GM19328 (cell line): ENCODE measurements around the gene BRS3.
"Not testable (repeated sequence)": the region's sequence is repeated elsewhere in the genome, so short reads cannot be mapped to it uniquely, and the experiment has no call there.

Experiments used
- ATAC-seq: cut with Tn5 transposase; IDR thresholded peaks from one replicate; pipeline ENCODE4 v1.9.1; 2021; ENCODE audit warnings: mild to moderate bottlenecking, moderate library complexity; ENCODE audit not compliant: unreplicated experiment

Gene BRS3

GRCh38 chrX:136487647-136488046 is at the start of gene BRS3:
TSS of gene BRS3 (plus strand) at chrX:136487947. CDS start at chrX:136488115, 168 bp downstream.
- no peak for ATAC-seq

- no peak for ATAC-seq
Measured at GRCh38 chrX:136438192-136438591, 49.6 kb upstream of the BRS3 start.

GRCh38 chrX:136445674-136446073 is 42.1 kb upstream of the BRS3 start:
- ATAC-seq, result not testable (repeated sequence)

- ATAC-seq, result no peak
Measured at GRCh38 chrX:136446208-136446607, 41.5 kb upstream of the BRS3 start.

DNA sequence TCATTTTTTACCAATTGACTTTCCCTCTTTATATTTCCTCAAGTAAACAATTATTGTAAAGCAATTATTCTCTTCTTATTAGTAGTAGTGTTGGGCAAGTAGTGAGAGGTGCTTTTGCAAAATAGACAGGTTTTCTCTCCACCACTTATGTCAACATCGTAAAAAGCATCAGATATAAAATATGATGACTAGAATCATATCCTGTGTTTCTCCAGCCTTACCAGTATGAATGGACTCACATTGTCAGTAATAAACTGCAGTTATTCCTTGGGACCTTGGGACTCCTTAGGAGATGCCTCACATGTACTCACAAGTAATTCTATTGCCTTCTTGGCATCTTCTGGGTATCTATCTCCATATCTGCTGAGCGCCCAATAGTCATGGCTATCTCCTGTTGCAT is 40.4 kb upstream of the BRS3 start:
- no peak for ATAC-seq

GRCh38 chrX:136447968-136448367 is 39.8 kb upstream of the BRS3 start:
- ATAC-seq, result no peak

DNA sequence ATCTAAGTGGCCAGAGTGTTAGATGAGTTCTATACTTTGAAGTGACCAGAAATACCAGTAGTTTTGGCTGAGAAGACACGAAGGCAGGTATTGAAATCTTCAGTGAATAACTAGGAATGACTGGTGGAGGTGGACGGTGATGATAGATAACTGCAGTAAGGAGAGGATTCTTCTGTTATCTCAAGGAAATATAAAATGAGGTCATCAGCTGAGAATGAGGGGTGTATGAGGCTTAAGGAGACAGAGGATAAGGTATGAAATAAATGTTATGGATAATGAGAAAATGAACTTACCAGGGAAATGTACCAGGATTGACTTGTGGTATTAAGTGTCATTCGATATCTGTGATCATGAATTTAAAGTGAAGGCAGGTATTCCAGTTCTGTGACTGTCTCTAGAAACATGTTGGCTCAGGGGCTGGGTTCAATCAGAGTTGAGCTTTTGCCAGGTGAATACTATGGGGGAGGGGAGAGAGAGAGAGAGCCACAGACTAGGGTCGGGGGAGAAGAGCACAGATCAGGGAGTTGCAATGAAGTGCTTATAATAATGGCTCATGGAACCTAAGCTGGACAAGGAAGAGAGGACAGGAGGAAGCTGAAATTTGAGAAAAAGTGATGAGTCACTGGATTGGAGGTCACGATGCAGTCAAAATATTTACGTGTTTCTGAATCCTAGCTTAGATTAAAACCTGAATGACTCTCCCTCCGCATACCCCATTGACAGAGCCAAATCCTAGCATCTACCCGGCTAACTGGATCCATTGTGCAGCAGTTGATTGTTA is 37.5 kb upstream of the BRS3 start:
- no peak for ATAC-seq

- no peak for ATAC-seq
Measured at GRCh38 chrX:136452614-136453013, 35.1 kb upstream of the BRS3 start.

- ATAC-seq, result no peak
Measured at GRCh38 chrX:136453114-136453513, 34.6 kb upstream of the BRS3 start.

DNA sequence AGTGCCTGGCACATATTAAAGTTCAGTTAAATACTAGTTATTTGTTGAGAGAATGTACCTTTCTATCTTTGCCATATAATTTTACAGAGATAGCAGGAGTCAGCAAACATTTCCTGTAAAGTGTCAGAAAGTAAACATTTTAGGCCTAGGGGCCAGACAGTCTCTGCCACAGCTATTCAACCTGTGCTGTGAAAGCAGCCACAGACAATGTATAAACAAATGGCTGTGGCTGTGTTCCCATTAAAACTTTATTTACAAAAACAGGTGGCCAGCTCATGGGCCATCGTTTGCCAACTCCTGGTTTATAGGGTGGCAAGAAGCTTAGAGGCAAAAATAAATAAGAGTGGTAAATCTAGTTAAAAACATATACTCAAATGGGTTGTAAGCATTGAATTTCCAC is 34.0 kb upstream of the BRS3 start:
- no peak for ATAC-seq

GRCh38 chrX:136456133-136456532 is 31.6 kb upstream of the BRS3 start:
- ATAC-seq, result no peak

- ATAC-seq, result no peak
Measured at GRCh38 chrX:136457303-136457917, 30.3 kb upstream of the BRS3 start.

GRCh38 chrX:136464589-136464988 is 23.2 kb upstream of the BRS3 start:
- ATAC-seq, result no peak

DNA sequence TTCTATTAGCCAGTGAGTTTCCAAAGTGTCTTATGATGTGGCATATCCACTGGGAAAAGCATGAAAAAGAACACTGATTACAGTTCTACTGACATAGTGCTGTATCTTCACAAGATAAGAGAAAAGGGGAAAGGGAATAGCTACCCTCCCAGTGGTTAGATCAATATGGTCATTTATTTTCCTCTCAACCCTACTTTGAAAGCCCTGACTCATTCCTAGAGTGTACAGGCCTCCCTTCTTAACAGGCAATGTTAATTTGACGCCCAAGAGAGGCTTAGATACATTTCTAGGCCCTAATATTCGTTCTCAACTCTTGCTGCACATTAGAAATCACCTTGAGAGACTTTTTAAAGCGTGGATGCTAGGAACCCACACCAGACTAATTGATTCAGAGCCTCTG is 20.4 kb upstream of the BRS3 start:
- no peak for ATAC-seq

GRCh38 chrX:136468391-136469103 is 19.2 kb upstream of the BRS3 start:
- ATAC-seq, result no peak

- ATAC-seq, result no peak
Measured at GRCh38 chrX:136473663-136474062, 14.1 kb upstream of the BRS3 start.

GRCh38 chrX:136475236-136475635 is 12.5 kb upstream of the BRS3 start:
- no peak for ATAC-seq

- ATAC-seq, result no peak
Measured at GRCh38 chrX:136476501-136476900, 11.2 kb upstream of the BRS3 start.

GRCh38 chrX:136477026-136477425 is 10.7 kb upstream of the BRS3 start:
- no peak for ATAC-seq

GRCh38 chrX:136480383-136480782 is 7.4 kb upstream of the BRS3 start:
- no peak for ATAC-seq

- no peak for ATAC-seq
Measured at GRCh38 chrX:136488706-136489105, 959 bp downstream of the BRS3 start.

DNA sequence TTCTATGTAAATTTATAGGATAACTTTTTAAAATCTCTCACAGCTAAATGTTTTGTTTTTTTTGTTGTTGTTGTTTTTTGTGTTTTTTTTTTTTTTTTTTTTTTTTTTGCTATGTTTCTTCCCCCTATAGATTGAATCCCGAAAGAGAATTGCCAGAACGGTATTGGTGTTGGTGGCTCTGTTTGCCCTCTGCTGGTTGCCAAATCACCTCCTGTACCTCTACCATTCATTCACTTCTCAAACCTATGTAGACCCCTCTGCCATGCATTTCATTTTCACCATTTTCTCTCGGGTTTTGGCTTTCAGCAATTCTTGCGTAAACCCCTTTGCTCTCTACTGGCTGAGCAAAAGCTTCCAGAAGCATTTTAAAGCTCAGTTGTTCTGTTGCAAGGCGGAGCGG is 4.1 kb downstream of the BRS3 start:
- ATAC-seq, result no peak
